Skeletal muscle satellite cell (primary cell): ENCODE results near the gene NTNG1.

ENCODE experiments used
- H3K27me3 ChIP-seq: 2 replicates; pipeline ENCODE4 v1.7.0; 2013; ENCODE audit warnings: low read length; ENCODE audit not compliant: control insufficient read depth, insufficient read depth
- H3K36me3 ChIP-seq: 2 replicates; pipeline ENCODE4 v1.7.0; 2013; ENCODE audit warnings: mild to moderate bottlenecking, control low read depth, low read length; ENCODE audit not compliant: insufficient read depth
- H3K4me1 ChIP-seq: 2 replicates; pipeline ENCODE4 v1.7.0; 2013; ENCODE audit warnings: low read length; ENCODE audit not compliant: control insufficient read depth, insufficient read depth
- H3K4me2 ChIP-seq: 2 replicates; pipeline ENCODE4 v1.7.0; 2013; ENCODE audit warnings: mild to moderate bottlenecking, low read length
- H3K4me3 ChIP-seq: 2 replicates; pipeline ENCODE4 v1.7.0; 2013; ENCODE audit warnings: low read length
- H3K9ac ChIP-seq: 2 replicates; pipeline ENCODE4 v1.7.0; 2013; ENCODE audit warnings: mild to moderate bottlenecking, low read depth, low read length, moderate library complexity
- H3K9me3 ChIP-seq: replicated peaks from 2 replicates; pipeline ENCODE4 v1.7.0; 2013; ENCODE audit warnings: mild to moderate bottlenecking, control low read depth, low read length

NTNG1 gene

GRCh38 chr1:107474877-107475612, 334.2 kb downstream of the NTNG1 start:
- H3K9ac ChIP-seq, result no peak overlapping the region
- H3K4me3 ChIP-seq, result no peak overlapping the region
- H3K27me3 ChIP-seq, result no peaks in the 10 kb centered on the region
- no peak overlapping the region for H3K4me2 ChIP-seq
- H3K4me1 ChIP-seq, result peaks cover 8% of the 10 kb centered on the region
- no peaks in the 10 kb centered on the region for H3K9me3 ChIP-seq
- no peaks in the 10 kb centered on the region for H3K36me3 ChIP-seq

- no peak overlapping the region for H3K4me3 ChIP-seq
- no peaks in the 10 kb centered on the region for H3K9me3 ChIP-seq
- H3K27me3 ChIP-seq, result no peaks in the 10 kb centered on the region
- no peak overlapping the region for H3K9ac ChIP-seq
- H3K36me3 ChIP-seq, result no peaks in the 10 kb centered on the region
- no peak overlapping the region for H3K4me2 ChIP-seq
- H3K4me1 ChIP-seq, result peaks cover 13% of the 10 kb centered on the region
Measured at GRCh38 chr1:107477233-107477632, 336.4 kb downstream of the NTNG1 start.

GRCh38 chr1:107479865-107480350, 339.1 kb downstream of the NTNG1 start:
- H3K4me1 ChIP-seq, result peaks cover 9% of the 10 kb centered on the region
- no peaks in the 10 kb centered on the region for H3K36me3 ChIP-seq
- peak overlapping the region; percentile 76 for H3K4me2 ChIP-seq

GRCh38 chr1:107480548-107481415, 339.9 kb downstream of the NTNG1 start:
- H3K27me3 ChIP-seq, result peaks cover 4% of the 10 kb centered on the region
- peaks cover 5% of the 10 kb centered on the region for H3K4me1 ChIP-seq
- H3K4me2 ChIP-seq, result peak overlapping the region; percentile 76
- no peaks in the 10 kb centered on the region for H3K36me3 ChIP-seq
- peak overlapping the region; percentile 56 for H3K4me3 ChIP-seq
- no peaks in the 10 kb centered on the region for H3K9me3 ChIP-seq
- no peak overlapping the region for H3K9ac ChIP-seq

More at GRCh38 chr1:107479865-107480350, 339.1 kb downstream of the NTNG1 start:
- Histone ChIP-seq H3K9me3 (no peaks in the 10 kb centered on the region), H3K9ac (no peak overlapping the region), H3K4me3 (no peak overlapping the region), H3K27me3 (peaks cover 4% of the 10 kb centered on the region)

- Histone ChIP-seq H3K4me1 (peaks cover 5% of the 10 kb centered on the region), H3K36me3 (no peaks in the 10 kb centered on the region), H3K9ac (no peak overlapping the region), H3K9me3 (no peaks in the 10 kb centered on the region), H3K27me3 (peaks cover 4% of the 10 kb centered on the region), H3K4me3 (no peak overlapping the region), H3K4me2 (no peak overlapping the region)
Measured at GRCh38 chr1:107481756-107482384, 341.0 kb downstream of the NTNG1 start.

GRCh38 chr1:107483949-107484348, 343.1 kb downstream of the NTNG1 start:
- Histone ChIP-seq H3K4me2 (no peak overlapping the region), H3K9ac (no peak overlapping the region), H3K27me3 (peaks cover 4% of the 10 kb centered on the region), H3K4me3 (no peak overlapping the region), H3K4me1 (peaks cover 5% of the 10 kb centered on the region), H3K36me3 (no peaks in the 10 kb centered on the region), H3K9me3 (no peaks in the 10 kb centered on the region)

- Histone ChIP-seq H3K36me3 (no peaks in the 10 kb centered on the region), H3K4me1 (no peaks in the 10 kb centered on the region), H3K4me3 (no peak overlapping the region), H3K9me3 (no peaks in the 10 kb centered on the region), H3K27me3 (peaks cover 4% of the 10 kb centered on the region), H3K4me2 (no peak overlapping the region), H3K9ac (no peak overlapping the region)
Measured at GRCh38 chr1:107486349-107486748, 345.5 kb downstream of the NTNG1 start.

- Histone ChIP-seq H3K36me3 (no peaks in the 10 kb centered on the region), H3K27me3 (peaks cover 2% of the 10 kb centered on the region), H3K4me1 (no peaks in the 10 kb centered on the region), H3K9ac (no peak overlapping the region), H3K4me3 (no peak overlapping the region), H3K9me3 (no peaks in the 10 kb centered on the region), H3K4me2 (no peak overlapping the region)
Measured at GRCh38 chr1:107487506-107487905, 346.7 kb downstream of the NTNG1 start.

- Histone ChIP-seq H3K9me3 (no peaks in the 10 kb centered on the region), H3K4me1 (no peaks in the 10 kb centered on the region), H3K4me2 (no peak overlapping the region), H3K36me3 (no peaks in the 10 kb centered on the region), H3K27me3 (peaks cover 4% of the 10 kb centered on the region), H3K9ac (no peak overlapping the region), H3K4me3 (no peak overlapping the region)
Measured at GRCh38 chr1:107491582-107491981, 350.7 kb downstream of the NTNG1 start.

- Histone ChIP-seq H3K4me3 (no peak overlapping the region), H3K9ac (no peak overlapping the region), H3K4me1 (no peaks in the 10 kb centered on the region), H3K27me3 (peaks cover 4% of the 10 kb centered on the region), H3K9me3 (no peaks in the 10 kb centered on the region), H3K36me3 (no peaks in the 10 kb centered on the region), H3K4me2 (no peak overlapping the region)
Measured at GRCh38 chr1:107493111-107493716, 352.4 kb downstream of the NTNG1 start.

GRCh38 chr1:107494061-107494460, 353.2 kb downstream of the NTNG1 start:
- Histone ChIP-seq H3K27me3 (peaks cover 4% of the 10 kb centered on the region), H3K9ac (no peak overlapping the region), H3K4me2 (no peak overlapping the region), H3K9me3 (no peaks in the 10 kb centered on the region), H3K4me3 (no peak overlapping the region), H3K4me1 (no peaks in the 10 kb centered on the region), H3K36me3 (no peaks in the 10 kb centered on the region)
